Ishikawa (cell line): ENCODE results near the gene TMEM238.

ENCODE experiments used
- CEBPB ChIP-seq: IDR thresholded peaks from 2 replicates; pipeline ENCODE4 v1.6.1; 2012
- CREB1 ChIP-seq: IDR thresholded peaks from 2 replicates; pipeline ENCODE4 v1.6.1; 2012; ENCODE audit warnings: low read depth
- EGR1 ChIP-seq: IDR thresholded peaks from 2 replicates; pipeline ENCODE4 v1.6.1; 2012
- EP300 ChIP-seq: IDR thresholded peaks from 2 replicates; pipeline ENCODE4 v1.6.1; 2012; ENCODE audit warnings: borderline replicate concordance
- FOXM1 ChIP-seq: IDR thresholded peaks from 2 replicates; pipeline ENCODE4 v1.6.1; 2012; ENCODE audit warnings: low read depth, borderline replicate concordance
- NFIC ChIP-seq: IDR thresholded peaks from 2 replicates; pipeline ENCODE4 v1.6.1; 2012
- RAD21 ChIP-seq: IDR thresholded peaks from 2 replicates; pipeline ENCODE4 v1.6.1; 2012; ENCODE audit warnings: low read depth
- REST ChIP-seq: IDR thresholded peaks from 2 replicates; pipeline ENCODE4 v1.6.1; 2012; ENCODE audit warnings: low read depth, mild to moderate bottlenecking
- TAF1 ChIP-seq: IDR thresholded peaks from 2 replicates; pipeline ENCODE4 v1.6.1; 2012; ENCODE audit warnings: low read depth, mild to moderate bottlenecking
- TCF12 ChIP-seq: IDR thresholded peaks from 2 replicates; pipeline ENCODE4 v1.6.1; 2012; ENCODE audit warnings: low read depth
- USF1 ChIP-seq: IDR thresholded peaks from 2 replicates; pipeline ENCODE4 v1.6.1; 2012
- YY1 ChIP-seq: IDR thresholded peaks from 2 replicates; pipeline ENCODE4 v1.6.1; 2012; ENCODE audit warnings: low read depth
- ZBTB7A ChIP-seq: IDR thresholded peaks from 2 replicates; pipeline ENCODE4 v1.6.1; 2012; ENCODE audit warnings: low read depth
- TF ChIP-seq, protein P1 (sequence below): IDR thresholded peaks from 2 replicates; pipeline ENCODE4 v1.6.1; 2012

The TMEM238 gene

GRCh38 chr19:55402509-55402908, 18.4 kb upstream of the TMEM238 start:
- TF ChIP-seq NFIC (no peak), EP300 (no peak), TAF1 (no peak)
- TF ChIP-seq, protein P1, sequence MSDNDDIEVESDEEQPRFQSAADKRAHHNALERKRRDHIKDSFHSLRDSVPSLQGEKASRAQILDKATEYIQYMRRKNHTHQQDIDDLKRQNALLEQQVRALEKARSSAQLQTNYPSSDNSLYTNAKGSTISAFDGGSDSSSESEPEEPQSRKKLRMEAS = no peak

- no peak for TF ChIP-seq ZBTB7A
- no peak for TF ChIP-seq CREB1
- no peak for TF ChIP-seq YY1
Observed at GRCh38 chr19:55400281-55401087, 16.4 kb upstream of the TMEM238 start.

- no peak for TF ChIP-seq TAF1
- no peak for TF ChIP-seq ZBTB7A
- TF ChIP-seq YY1 = no peak
- TF ChIP-seq TCF12 = no peak
- TF ChIP-seq CEBPB = no peak
- TF ChIP-seq, protein P1 = no peak
Observed at GRCh38 chr19:55398200-55398925, 14.3 kb upstream of the TMEM238 start.

- TF ChIP-seq FOXM1 (no peak), CEBPB (no peak)
Observed at GRCh38 chr19:55392820-55393761, 9.0 kb upstream of the TMEM238 start.

GRCh38 chr19:55391702-55392615, 7.9 kb upstream of the TMEM238 start:
- TF ChIP-seq CEBPB (0 out of 2 replicates have a peak, but pooled peaks have one; percentile 17), YY1 (no peak), FOXM1 (no peak)

- TF ChIP-seq NFIC (peak; percentile 51; the same call in 1 of the 2 replicates), TCF12 (no peak)
Observed at GRCh38 chr19:55391191-55391670, 7.1 kb upstream of the TMEM238 start.

DNA sequence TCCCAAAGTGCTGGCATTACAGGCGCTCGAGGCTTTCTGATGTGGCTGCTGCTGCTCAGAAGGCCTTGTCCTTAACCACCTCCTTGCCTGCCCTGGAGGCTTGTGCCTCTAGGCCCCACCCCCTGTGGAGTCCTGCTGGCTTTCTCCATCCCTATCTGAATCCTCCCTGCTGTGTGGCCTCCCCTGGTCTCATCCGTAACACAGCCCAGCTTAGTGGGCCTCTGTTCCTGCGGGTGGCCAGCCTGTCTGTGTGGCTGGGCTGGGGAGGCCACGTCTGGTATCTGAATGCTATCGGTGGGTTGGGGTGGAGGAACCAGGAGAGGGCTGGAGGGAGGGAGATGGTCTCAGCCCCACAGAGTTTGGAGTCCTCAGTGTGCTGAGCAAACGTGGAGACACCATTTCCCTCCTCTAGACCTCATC, 6.4 kb upstream of the TMEM238 start:
- TF ChIP-seq REST (no peak), EP300 (no peak), CREB1 (no peak), USF1 (no peak), TCF12 (no peak), YY1 (no peak), CEBPB (no peak), ZBTB7A (no peak), TAF1 (no peak), RAD21 (no peak), EGR1 (no peak)
